Panc1 (cell line): ENCODE results near the gene MTHFD2L.

Experiments used
- POLR2AphosphoS5 ChIP-seq: IDR thresholded peaks from 2 replicates; pipeline ENCODE4 v1.6.1; 2012; ENCODE audit warnings: mild to moderate bottlenecking, low read depth, low read length, moderate library complexity
- SIN3A ChIP-seq: IDR thresholded peaks from 2 replicates; pipeline ENCODE4 v1.6.1; 2012; ENCODE audit warnings: low read depth, mild to moderate bottlenecking, low read length, moderate library complexity, borderline replicate concordance; ENCODE audit not compliant: insufficient read depth
- TCF7L2 ChIP-seq: IDR thresholded peaks from 2 replicates; pipeline ENCODE4 v1.6.1; 2011; ENCODE audit warnings: mild to moderate bottlenecking, low read depth, low read length, inconsistent platforms
- TF ChIP-seq, protein P1 (sequence below): fragments of 450-650 bp; IDR thresholded peaks from 2 replicates; pipeline ENCODE4 v1.5.1; 2017; ENCODE audit warnings: mild to moderate bottlenecking
- TF ChIP-seq, protein P2 (sequence below), 2 experiments: IDR thresholded peaks; 2 replicates each; pipeline ENCODE4 v1.6.1; 2011 to 2012; ENCODE audit warnings: low read depth in 2 of 2, control low read depth in 1 of 2, low read length in 1 of 2, mild to moderate bottlenecking in 1 of 2, moderate library complexity in 1 of 2; ENCODE audit not compliant: insufficient read depth in 1 of 2

DNA sequence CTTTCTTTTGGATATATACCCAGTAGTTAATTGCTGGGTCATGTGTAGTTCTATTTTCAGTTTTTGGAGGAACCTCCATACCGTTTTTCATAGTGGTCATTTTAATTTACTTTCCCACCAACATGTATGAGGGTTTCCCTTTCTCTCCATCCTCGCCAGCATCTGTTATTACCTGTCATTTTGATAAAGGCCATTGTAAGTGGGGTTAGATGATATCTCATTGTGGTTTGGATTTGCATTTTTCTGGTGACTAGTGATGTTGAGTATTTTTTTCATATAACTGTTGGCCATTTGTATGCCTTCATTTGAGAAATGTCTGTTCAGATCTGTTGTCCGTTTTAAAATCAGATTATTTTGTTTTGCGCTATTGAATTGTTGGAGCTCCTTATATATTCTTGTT, 30.2 kb upstream of the MTHFD2L start:
- TF ChIP-seq, protein P1, sequence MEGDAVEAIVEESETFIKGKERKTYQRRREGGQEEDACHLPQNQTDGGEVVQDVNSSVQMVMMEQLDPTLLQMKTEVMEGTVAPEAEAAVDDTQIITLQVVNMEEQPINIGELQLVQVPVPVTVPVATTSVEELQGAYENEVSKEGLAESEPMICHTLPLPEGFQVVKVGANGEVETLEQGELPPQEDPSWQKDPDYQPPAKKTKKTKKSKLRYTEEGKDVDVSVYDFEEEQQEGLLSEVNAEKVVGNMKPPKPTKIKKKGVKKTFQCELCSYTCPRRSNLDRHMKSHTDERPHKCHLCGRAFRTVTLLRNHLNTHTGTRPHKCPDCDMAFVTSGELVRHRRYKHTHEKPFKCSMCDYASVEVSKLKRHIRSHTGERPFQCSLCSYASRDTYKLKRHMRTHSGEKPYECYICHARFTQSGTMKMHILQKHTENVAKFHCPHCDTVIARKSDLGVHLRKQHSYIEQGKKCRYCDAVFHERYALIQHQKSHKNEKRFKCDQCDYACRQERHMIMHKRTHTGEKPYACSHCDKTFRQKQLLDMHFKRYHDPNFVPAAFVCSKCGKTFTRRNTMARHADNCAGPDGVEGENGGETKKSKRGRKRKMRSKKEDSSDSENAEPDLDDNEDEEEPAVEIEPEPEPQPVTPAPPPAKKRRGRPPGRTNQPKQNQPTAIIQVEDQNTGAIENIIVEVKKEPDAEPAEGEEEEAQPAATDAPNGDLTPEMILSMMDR = no peak
- TF ChIP-seq POLR2AphosphoS5 (no peak), SIN3A (no peak), TCF7L2 (no peak)
- TF ChIP-seq, protein P2, sequence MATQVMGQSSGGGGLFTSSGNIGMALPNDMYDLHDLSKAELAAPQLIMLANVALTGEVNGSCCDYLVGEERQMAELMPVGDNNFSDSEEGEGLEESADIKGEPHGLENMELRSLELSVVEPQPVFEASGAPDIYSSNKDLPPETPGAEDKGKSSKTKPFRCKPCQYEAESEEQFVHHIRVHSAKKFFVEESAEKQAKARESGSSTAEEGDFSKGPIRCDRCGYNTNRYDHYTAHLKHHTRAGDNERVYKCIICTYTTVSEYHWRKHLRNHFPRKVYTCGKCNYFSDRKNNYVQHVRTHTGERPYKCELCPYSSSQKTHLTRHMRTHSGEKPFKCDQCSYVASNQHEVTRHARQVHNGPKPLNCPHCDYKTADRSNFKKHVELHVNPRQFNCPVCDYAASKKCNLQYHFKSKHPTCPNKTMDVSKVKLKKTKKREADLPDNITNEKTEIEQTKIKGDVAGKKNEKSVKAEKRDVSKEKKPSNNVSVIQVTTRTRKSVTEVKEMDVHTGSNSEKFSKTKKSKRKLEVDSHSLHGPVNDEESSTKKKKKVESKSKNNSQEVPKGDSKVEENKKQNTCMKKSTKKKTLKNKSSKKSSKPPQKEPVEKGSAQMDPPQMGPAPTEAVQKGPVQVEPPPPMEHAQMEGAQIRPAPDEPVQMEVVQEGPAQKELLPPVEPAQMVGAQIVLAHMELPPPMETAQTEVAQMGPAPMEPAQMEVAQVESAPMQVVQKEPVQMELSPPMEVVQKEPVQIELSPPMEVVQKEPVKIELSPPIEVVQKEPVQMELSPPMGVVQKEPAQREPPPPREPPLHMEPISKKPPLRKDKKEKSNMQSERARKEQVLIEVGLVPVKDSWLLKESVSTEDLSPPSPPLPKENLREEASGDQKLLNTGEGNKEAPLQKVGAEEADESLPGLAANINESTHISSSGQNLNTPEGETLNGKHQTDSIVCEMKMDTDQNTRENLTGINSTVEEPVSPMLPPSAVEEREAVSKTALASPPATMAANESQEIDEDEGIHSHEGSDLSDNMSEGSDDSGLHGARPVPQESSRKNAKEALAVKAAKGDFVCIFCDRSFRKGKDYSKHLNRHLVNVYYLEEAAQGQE (IDR thresholded peaks at IDR 0.05; ENCODE audit: insufficient read depth in 1 of 2, low read depth in 2 of 2, low read length in 1 of 2) = no peak
